ENCODE results near the gene IVNS1ABP.

Gene IVNS1ABP

GRCh38 chr1:185308126-185308525, 8.9 kb downstream of the IVNS1ABP start:
- Mint-ChIP-seq H3K9me3 (no peaks in the 10 kb centered on the region), H3K27ac (ENCODE audit: low read depth) (peak overlapping the region; percentile 30), H3K27me3 (no peaks in the 10 kb centered on the region), H3K36me3 (ENCODE audit: insufficient read depth) (peaks cover 62% of the 10 kb centered on the region), H3K4me1 (peaks cover 28% of the 10 kb centered on the region), H3K4me3 (no peak overlapping the region)
- no peak for DNase-seq (ENCODE audit: low spot score in 2 of 2)
- ATAC-seq (replicated peaks; ENCODE audit: extremely low read depth, poor library complexity, severe bottlenecking): no peak

- no peak for ATAC-seq (replicated peaks; ENCODE audit: extremely low read depth, poor library complexity, severe bottlenecking)
- H3K27ac Mint-ChIP-seq (ENCODE audit: low read depth): peak overlapping the region; percentile 11
- no peaks in the 10 kb centered on the region for H3K27me3 Mint-ChIP-seq
- DNase-seq (ENCODE audit: low spot score in 2 of 2): no peak
- peaks cover 11% of the 10 kb centered on the region for H3K4me1 Mint-ChIP-seq
- no peaks in the 10 kb centered on the region for H3K9me3 Mint-ChIP-seq
- no peak overlapping the region for H3K4me3 Mint-ChIP-seq
- H3K36me3 Mint-ChIP-seq (ENCODE audit: insufficient read depth): peaks cover 70% of the 10 kb centered on the region
Observed at GRCh38 chr1:185305419-185305818, 11.6 kb downstream of the IVNS1ABP start.

DNA sequence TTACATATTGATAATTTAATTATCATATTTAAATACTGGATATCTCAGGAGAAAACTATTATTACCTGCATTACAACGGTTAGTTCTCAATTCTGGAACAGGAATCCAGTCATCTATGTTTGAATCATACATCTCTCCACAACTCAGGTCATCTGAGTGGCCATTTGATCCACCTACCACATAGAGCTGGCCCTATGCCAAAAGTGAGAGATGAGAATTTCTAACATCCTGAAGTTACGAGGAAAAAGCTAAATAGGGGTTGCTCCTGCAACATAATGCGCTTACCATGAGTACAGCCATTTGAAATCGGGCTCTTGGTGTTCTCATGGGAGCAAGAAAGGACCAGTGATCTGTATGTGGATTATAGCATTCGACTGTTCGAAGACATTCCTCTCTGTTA, 16.9 kb downstream of the IVNS1ABP start:
- Mint-ChIP-seq H3K9me3 (no peaks in the 10 kb centered on the region), H3K27me3 (no peaks in the 10 kb centered on the region), H3K4me3 (no peak overlapping the region), H3K36me3 (ENCODE audit: insufficient read depth) (peaks cover 65% of the 10 kb centered on the region), H3K4me1 (peaks cover 9% of the 10 kb centered on the region), H3K27ac (ENCODE audit: low read depth) (no peak overlapping the region)
- DNase-seq (ENCODE audit: low spot score in 2 of 2) (no peak), ATAC-seq (replicated peaks; ENCODE audit: extremely low read depth, poor library complexity, severe bottlenecking) (no peak)

GRCh38 chr1:185297982-185298381, 19.1 kb downstream of the IVNS1ABP start:
- ATAC-seq (replicated peaks; ENCODE audit: extremely low read depth, poor library complexity, severe bottlenecking): no peak
- Mint-ChIP-seq H3K27ac (ENCODE audit: low read depth) (no peak overlapping the region), H3K4me3 (no peak overlapping the region)

GRCh38 chr1:185295091-185295490, 22.0 kb downstream of the IVNS1ABP start:
- no peak for ATAC-seq (replicated peaks; ENCODE audit: extremely low read depth, poor library complexity, severe bottlenecking)
- no peak for DNase-seq (ENCODE audit: low spot score in 2 of 2)
- no peak overlapping the region for H3K27ac Mint-ChIP-seq (ENCODE audit: low read depth)
- peaks cover 4% of the 10 kb centered on the region for H3K4me1 Mint-ChIP-seq
- no peaks in the 10 kb centered on the region for H3K27me3 Mint-ChIP-seq
- peaks cover 37% of the 10 kb centered on the region for H3K36me3 Mint-ChIP-seq (ENCODE audit: insufficient read depth)
- no peak overlapping the region for H3K4me3 Mint-ChIP-seq
- H3K9me3 Mint-ChIP-seq: no peaks in the 10 kb centered on the region

More at GRCh38 chr1:185297982-185298381, 19.1 kb downstream of the IVNS1ABP start:
- Mint-ChIP-seq H3K27me3 (no peaks in the 10 kb centered on the region), H3K36me3 (ENCODE audit: insufficient read depth) (peaks cover 57% of the 10 kb centered on the region), H3K4me1 (peaks cover 4% of the 10 kb centered on the region), H3K9me3 (no peaks in the 10 kb centered on the region)
- no peak for DNase-seq (ENCODE audit: low spot score in 2 of 2)

DNA sequence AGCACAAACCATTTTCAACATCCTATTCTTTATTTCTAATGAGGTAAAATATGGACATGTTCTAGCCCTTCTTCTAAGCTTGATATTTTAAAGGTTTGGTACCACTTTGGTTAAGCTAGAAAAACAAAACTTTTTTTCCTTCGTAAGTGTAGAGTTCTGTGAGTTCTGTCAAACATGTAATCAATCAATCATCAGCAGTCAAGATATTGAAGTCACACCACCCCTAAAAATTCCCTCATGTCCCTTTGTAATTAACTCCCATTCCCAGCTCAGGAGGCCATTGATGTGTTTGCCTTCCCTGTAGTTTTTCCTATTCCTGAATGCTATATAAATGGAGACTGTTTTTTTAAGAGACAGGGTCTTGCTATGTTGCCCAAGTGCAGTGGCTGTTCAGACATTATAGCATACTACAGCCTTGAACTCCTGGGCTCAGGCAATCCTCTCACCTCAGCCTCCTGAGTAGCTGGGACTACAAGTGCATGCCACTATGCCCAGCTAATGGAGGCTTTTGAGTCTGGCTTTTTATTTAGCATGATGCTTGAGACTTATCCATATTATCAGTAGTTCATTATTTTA, 23.0 kb downstream of the IVNS1ABP start:
- Mint-ChIP-seq H3K9me3 (no peaks in the 10 kb centered on the region), H3K27me3 (no peaks in the 10 kb centered on the region), H3K36me3 (ENCODE audit: insufficient read depth) (peaks cover 31% of the 10 kb centered on the region), H3K4me3 (no peak overlapping the region), H3K27ac (ENCODE audit: low read depth) (no peak overlapping the region), H3K4me1 (no peaks in the 10 kb centered on the region)
- DNase-seq (ENCODE audit: low spot score in 2 of 2): no peak
- no peak for ATAC-seq (replicated peaks; ENCODE audit: extremely low read depth, poor library complexity, severe bottlenecking)

DNA sequence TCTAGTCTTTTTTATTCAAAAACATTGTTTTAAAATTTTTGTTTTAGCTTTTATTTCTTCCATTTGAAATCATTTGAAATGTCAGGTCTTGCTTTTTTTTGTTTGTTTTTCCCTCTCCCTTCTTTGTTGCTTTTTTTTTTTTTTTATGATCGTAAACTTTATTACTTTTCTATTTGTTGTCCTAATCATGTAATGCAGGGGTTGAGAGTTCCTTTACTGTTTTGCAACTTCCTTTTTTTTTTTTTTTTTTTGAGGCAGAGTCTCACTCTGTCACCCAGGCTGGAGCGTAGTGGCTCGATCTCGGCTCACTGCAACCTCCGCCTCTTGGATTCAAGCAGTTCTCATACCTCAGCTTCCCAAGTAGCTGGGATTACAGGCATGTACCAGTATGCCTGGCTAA, 24.8 kb downstream of the IVNS1ABP start:
- DNase-seq (ENCODE audit: low spot score in 2 of 2) (no peak), ATAC-seq (replicated peaks; ENCODE audit: extremely low read depth, poor library complexity, severe bottlenecking) (no peak)
- no peaks in the 10 kb centered on the region for H3K9me3 Mint-ChIP-seq
- peaks cover 2% of the 10 kb centered on the region for H3K4me1 Mint-ChIP-seq
- no peak overlapping the region for H3K27ac Mint-ChIP-seq (ENCODE audit: low read depth)
- H3K36me3 Mint-ChIP-seq (ENCODE audit: insufficient read depth): peaks cover 17% of the 10 kb centered on the region
- no peaks in the 10 kb centered on the region for H3K27me3 Mint-ChIP-seq
- H3K4me3 Mint-ChIP-seq: no peak overlapping the region

DNA sequence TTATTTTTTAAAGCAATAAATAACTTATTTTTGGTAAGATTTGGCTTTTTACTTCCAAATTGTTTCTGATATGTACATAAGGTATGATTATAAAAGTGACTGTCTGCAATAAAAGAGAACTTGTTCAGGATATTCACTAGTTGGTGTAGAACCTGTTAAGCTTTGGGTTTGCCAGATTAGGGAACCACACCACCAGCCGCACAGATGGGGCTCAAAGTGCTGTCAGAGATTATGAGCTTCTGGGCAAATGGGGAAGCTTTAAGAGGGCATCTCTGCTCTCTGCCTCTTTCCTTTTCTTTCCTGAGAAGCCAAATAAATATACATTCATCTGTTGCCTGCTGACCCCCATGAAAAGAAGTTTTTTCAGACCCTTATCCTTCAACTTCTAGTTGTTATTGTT, 25.4 kb downstream of the IVNS1ABP start:
- Mint-ChIP-seq H3K27ac (ENCODE audit: low read depth) (no peak overlapping the region), H3K4me3 (no peak overlapping the region), H3K36me3 (ENCODE audit: insufficient read depth) (peaks cover 15% of the 10 kb centered on the region), H3K4me1 (peaks cover 5% of the 10 kb centered on the region), H3K9me3 (no peaks in the 10 kb centered on the region), H3K27me3 (no peaks in the 10 kb centered on the region)
- DNase-seq (ENCODE audit: low spot score in 2 of 2) (no peak), ATAC-seq (replicated peaks; ENCODE audit: extremely low read depth, poor library complexity, severe bottlenecking) (no peak)

- Mint-ChIP-seq H3K27me3 (no peaks in the 10 kb centered on the region), H3K27ac (ENCODE audit: low read depth) (no peak overlapping the region), H3K9me3 (no peaks in the 10 kb centered on the region), H3K4me3 (no peak overlapping the region), H3K36me3 (ENCODE audit: insufficient read depth) (peaks cover 10% of the 10 kb centered on the region), H3K4me1 (peaks cover 5% of the 10 kb centered on the region)
- DNase-seq (ENCODE audit: low spot score in 2 of 2) (no peak), ATAC-seq (replicated peaks; ENCODE audit: extremely low read depth, poor library complexity, severe bottlenecking) (no peak)
Observed at GRCh38 chr1:185291159-185291558, 25.9 kb downstream of the IVNS1ABP start.

DNA sequence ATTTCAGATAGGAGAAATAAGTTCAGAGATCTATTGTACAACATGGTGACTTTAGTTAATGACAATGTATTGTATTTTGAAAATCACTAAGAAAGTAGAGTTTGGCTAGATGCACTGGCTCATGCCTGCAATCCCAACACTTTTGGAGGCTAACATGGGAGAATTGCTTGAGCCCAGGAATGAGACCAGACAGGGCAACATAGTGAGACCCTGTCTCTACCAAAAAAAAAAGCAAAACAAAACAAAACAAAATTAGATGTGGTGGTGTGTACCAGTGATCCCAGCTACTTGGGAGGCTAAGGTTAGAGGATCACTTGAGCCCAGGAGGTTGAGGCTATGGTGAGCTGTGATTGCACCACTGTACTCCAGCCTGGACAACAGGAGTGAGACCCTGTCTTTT, 27.2 kb downstream of the IVNS1ABP start:
- ATAC-seq (replicated peaks; ENCODE audit: extremely low read depth, poor library complexity, severe bottlenecking): no peak
- no peak overlapping the region for H3K27ac Mint-ChIP-seq (ENCODE audit: low read depth)
- no peak for DNase-seq (ENCODE audit: low spot score in 2 of 2)
- peaks cover 5% of the 10 kb centered on the region for H3K4me1 Mint-ChIP-seq
- no peaks in the 10 kb centered on the region for H3K27me3 Mint-ChIP-seq
- H3K36me3 Mint-ChIP-seq (ENCODE audit: insufficient read depth): peaks cover 1% of the 10 kb centered on the region
- H3K9me3 Mint-ChIP-seq: no peaks in the 10 kb centered on the region
- no peak overlapping the region for H3K4me3 Mint-ChIP-seq

DNA sequence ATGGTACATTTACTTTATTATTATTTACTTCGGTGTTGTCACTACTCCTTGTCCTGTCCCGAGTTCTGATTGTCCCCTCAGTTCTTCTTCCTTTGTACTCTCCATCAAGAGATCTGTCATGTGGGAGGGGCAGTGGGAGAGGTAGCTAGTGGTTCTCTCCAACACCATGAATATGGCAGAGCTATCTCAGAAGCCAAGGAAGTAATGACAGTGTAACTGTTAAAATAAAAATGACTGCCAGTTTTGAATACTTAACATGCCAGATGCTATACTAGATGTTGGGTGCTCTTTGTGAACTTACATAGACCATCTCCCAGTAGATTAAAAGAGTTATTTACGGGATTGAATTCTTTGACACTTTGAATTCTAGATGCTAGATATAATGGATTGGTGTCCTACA, 28.6 kb downstream of the IVNS1ABP start:
- H3K27ac Mint-ChIP-seq (ENCODE audit: low read depth): no peak overlapping the region
- no peak for ATAC-seq (replicated peaks; ENCODE audit: extremely low read depth, poor library complexity, severe bottlenecking)
- no peaks in the 10 kb centered on the region for H3K9me3 Mint-ChIP-seq
- H3K27me3 Mint-ChIP-seq: no peaks in the 10 kb centered on the region
- H3K4me1 Mint-ChIP-seq: peaks cover 5% of the 10 kb centered on the region
- H3K4me3 Mint-ChIP-seq: no peak overlapping the region
- DNase-seq (ENCODE audit: low spot score in 2 of 2): no peak
- no peaks in the 10 kb centered on the region for H3K36me3 Mint-ChIP-seq (ENCODE audit: insufficient read depth)

DNA sequence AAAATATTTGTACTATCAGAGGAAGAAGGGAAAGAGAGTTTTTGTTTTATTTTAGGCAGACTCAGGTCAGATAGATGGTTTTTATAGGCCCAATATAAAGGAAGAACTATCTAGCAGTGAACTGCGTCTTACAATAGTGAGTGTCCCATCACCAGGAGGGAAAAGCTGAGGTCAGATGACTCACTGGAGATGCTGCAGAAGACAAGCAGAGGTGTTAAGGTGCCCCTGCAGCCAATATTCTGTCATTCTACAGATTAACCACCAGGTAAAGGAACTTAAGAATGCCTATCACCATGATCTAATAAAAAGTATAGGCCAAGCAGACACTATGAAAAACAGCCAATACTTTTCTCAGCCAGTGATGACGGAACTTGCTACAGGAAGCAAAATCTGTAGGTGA, 29.6 kb downstream of the IVNS1ABP start:
- Mint-ChIP-seq H3K27ac (ENCODE audit: low read depth) (no peak overlapping the region), H3K9me3 (no peaks in the 10 kb centered on the region), H3K27me3 (no peaks in the 10 kb centered on the region), H3K4me1 (peaks cover 5% of the 10 kb centered on the region), H3K4me3 (no peak overlapping the region), H3K36me3 (ENCODE audit: insufficient read depth) (peaks cover 2% of the 10 kb centered on the region)
- ATAC-seq (replicated peaks; ENCODE audit: extremely low read depth, poor library complexity, severe bottlenecking) (no peak), DNase-seq (ENCODE audit: low spot score in 2 of 2) (no peak)

DNA sequence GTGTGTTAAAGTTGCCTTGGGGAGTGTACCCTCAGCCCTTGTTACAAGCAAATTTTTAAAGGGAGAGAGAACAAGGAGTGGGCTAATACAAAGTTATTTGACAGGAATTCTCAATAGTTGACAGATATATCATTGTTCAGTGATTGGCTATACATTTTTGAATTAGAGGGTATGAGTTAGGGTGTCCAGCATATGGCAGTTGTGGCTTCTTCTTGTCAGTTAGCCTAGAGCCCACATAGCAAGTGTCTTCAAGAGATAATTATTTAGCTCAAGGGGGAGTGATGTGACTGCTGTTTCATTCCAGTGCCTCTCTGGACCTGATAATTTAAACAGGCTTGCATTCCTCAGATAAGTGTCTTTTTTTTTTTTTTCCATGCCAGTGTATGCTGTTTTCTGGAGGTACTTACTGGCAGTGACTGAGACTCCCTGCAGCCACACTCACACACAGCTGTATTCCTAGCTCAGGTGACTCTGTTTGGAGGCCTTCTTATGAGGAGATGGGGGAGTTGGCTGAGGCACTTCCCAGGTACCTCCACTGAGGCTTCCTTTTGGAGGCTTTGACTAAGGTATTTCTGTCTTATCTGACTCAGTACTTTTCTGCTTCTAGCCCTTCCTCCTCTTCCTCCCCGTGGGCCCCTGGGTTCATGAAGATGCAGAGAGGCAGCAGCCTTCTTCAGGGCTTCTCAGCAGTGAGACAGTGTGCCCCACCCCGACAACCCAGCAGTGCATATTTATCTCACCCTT, 32.3 kb downstream of the IVNS1ABP start:
- Mint-ChIP-seq H3K4me1 (peaks cover 26% of the 10 kb centered on the region), H3K9me3 (no peaks in the 10 kb centered on the region), H3K36me3 (ENCODE audit: insufficient read depth) (peaks cover 4% of the 10 kb centered on the region), H3K4me3 (no peak overlapping the region), H3K27me3 (no peaks in the 10 kb centered on the region), H3K27ac (ENCODE audit: low read depth) (no peak overlapping the region)
- DNase-seq (ENCODE audit: low spot score in 2 of 2): no peak
- no peak for ATAC-seq (replicated peaks; ENCODE audit: extremely low read depth, poor library complexity, severe bottlenecking)

Data from central memory CD8-positive, alpha-beta T cell (primary cell).